Colonic mucosa (tissue), 4 donors: Measurements from ENCODE around the gene OGT. TPM values are rescaled to one million over a fixed set of nuclear protein-coding genes. Genes with fewer than 3 reads are reported as not detected.

Source experiments
- DNase-seq: peaks from one replicate; pipeline ENCODE4 v3.0.0-alpha.2; 2020
- H3K27ac ChIP-seq: fragments of 200-600 bp; one replicate; pipeline ENCODE4 v1.8.0; 2021
- H3K27me3 ChIP-seq: fragments of 200-600 bp; one replicate; pipeline ENCODE4 v1.8.0; 2021
- H3K36me3 ChIP-seq: fragments of 200-600 bp; one replicate; pipeline ENCODE4 v1.8.0; 2021
- H3K4me1 ChIP-seq: fragments of 200-600 bp; one replicate; pipeline ENCODE4 v1.8.0; 2021; ENCODE audit warnings: mild to moderate bottlenecking
- H3K4me3 ChIP-seq: fragments of 200-600 bp; one replicate; pipeline ENCODE4 v1.8.0; 2021
- H3K9ac ChIP-seq, 2 donors: one replicate each; pipeline ENCODE4 v1.7.0; 2013; ENCODE audit warnings: control low read depth in 2 of 2, low read depth in 2 of 2, low read length in 2 of 2
- H3K9me3 ChIP-seq: fragments of 200-600 bp; one replicate; pipeline ENCODE4 v1.8.0; 2021
- CTCF ChIP-seq: fragments of 200-600 bp; IDR thresholded peaks from one replicate; pipeline ENCODE4 v1.8.0; 2022; ENCODE audit warnings: antibody characterized with exemption, mild to moderate bottlenecking
- intact Hi-C: fragments of 100-400 bp; cut with DNase I; formaldehyde crosslinking; loops from one replicate; pipeline ENCODE4 v1.14.1; 2022
- total RNA-seq, 2 donors: library from RNA; stranded (reverse); fragmentation: NEBNext Ultra II Directional in 1 of 2; extraction: Animal tissue kit (Norgen Biotek cat#: 25700) in 1 of 2; gene quantifications; one replicate each; pipeline ENCODE4 v1.2.1, GENCODE V29; 2021
- donor health status: healthy.
- donor health status: DM: no; HTN: no; CAD: no.
- donor health status: DM: no; HTN: no; CAD: no.

Gene OGT
- total RNA-seq, 2 donors from 2014 or later = 75.0 to 80.6 TPM

- H3K36me3 ChIP-seq = no peaks in the 10 kb centered on the region
- H3K27ac ChIP-seq = peak overlapping the region; percentile 86
- DNase-seq = peak; percentile 63
- no peak overlapping the region for H3K4me3 ChIP-seq
- no peaks in the 10 kb centered on the region for H3K27me3 ChIP-seq
- intact Hi-C loops = no loop called here
- no peak for TF ChIP-seq CTCF
- no peak overlapping the region for H3K9ac ChIP-seq
- H3K9me3 ChIP-seq = no peaks in the 10 kb centered on the region
- H3K4me1 ChIP-seq = peaks cover 2% of the 10 kb centered on the region
These were observed 88.7 kb downstream of the OGT start for GRCh38 chrX:71621603-71622002.

DNA sequence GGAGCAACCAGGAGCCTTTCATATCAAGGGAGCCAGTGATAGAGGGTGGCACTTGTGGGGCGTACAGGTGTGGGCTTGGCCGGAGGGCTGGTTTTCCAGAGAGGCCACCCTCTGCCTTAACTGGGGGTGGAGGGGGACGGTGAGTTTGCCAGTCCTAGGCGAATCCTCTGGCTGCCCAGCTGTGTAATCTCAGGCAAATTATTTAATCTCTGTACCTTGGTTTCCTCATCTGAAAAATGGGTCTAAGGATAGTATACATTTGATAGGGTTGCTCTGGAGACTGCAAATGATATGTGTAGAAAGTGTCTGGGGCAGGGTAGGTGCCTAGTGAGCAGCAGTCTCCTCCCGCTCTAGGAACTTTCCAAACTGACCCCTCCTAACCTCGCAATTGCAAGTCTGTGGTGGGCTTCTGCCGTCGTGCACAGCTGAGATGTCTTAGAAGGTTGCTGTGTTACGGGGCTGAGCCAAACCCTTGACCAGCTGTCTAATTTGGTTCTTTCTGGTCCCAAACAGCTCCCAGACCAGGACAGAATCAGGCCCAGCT lies 89.2 kb downstream of the OGT start:
- DNase-seq = no peak
- Histone ChIP-seq H3K27ac (peak overlapping the region; percentile 86), H3K4me3 (no peak overlapping the region), H3K36me3 (no peaks in the 10 kb centered on the region), H3K27me3 (no peaks in the 10 kb centered on the region), H3K9me3 (no peaks in the 10 kb centered on the region), H3K4me1 (no peaks in the 10 kb centered on the region), H3K9ac (peak overlapping the region; percentile 8 to 12)
- intact Hi-C loops = no loop called here
- TF ChIP-seq CTCF = no peak

- H3K9ac ChIP-seq = peak overlapping the region; percentile 42 to 77
- H3K27me3 ChIP-seq = no peaks in the 10 kb centered on the region
These were observed 89.9 kb downstream of the OGT start for GRCh38 chrX:71622576-71623450.

GRCh38 chrX:71623714-71624113 lies 90.8 kb downstream of the OGT start:
- no peak for DNase-seq
- intact Hi-C loops = no loop called here
- no peaks in the 10 kb centered on the region for H3K4me1 ChIP-seq
- no peak for TF ChIP-seq CTCF
- H3K9me3 ChIP-seq = no peaks in the 10 kb centered on the region
- H3K27ac ChIP-seq = peak overlapping the region; percentile 86
- no peaks in the 10 kb centered on the region for H3K27me3 ChIP-seq
- H3K4me3 ChIP-seq = no peak overlapping the region
- H3K36me3 ChIP-seq = no peaks in the 10 kb centered on the region
- H3K9ac ChIP-seq = peak overlapping the region in 1 of 2 donors; percentile 77

More at GRCh38 chrX:71622576-71623450, 89.9 kb downstream of the OGT start:
- H3K4me3 ChIP-seq = no peak overlapping the region
- peak overlapping the region; percentile 86 for H3K27ac ChIP-seq
- H3K36me3 ChIP-seq = no peaks in the 10 kb centered on the region
- DNase-seq = peak; percentile 85
- no peaks in the 10 kb centered on the region for H3K4me1 ChIP-seq
- no peak for TF ChIP-seq CTCF
- intact Hi-C loops = no loop called here
- H3K9me3 ChIP-seq = no peaks in the 10 kb centered on the region

DNA sequence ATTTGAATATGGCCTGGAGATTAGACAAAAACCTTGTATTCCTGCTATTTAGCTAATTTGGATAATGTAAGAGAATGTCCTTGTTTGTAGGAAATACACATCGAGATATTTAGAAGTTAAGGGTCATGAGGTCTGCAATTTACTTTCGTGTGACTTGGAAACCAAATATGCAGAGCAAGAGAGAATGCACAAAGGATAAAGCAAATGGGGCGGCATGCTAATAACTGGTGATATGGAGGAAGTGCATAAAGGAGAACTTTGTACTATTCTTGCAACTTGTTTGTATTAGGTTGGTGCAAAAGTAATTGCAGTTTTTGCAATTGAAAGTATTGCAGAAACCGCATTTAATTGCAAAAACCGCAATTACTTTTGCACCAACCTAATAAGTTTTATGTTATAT lies 92.6 kb downstream of the OGT start:
- no peaks in the 10 kb centered on the region for H3K9me3 ChIP-seq
- no peak for DNase-seq
- no peak for TF ChIP-seq CTCF
- H3K27me3 ChIP-seq = no peaks in the 10 kb centered on the region
- H3K27ac ChIP-seq = no peak overlapping the region
- no peaks in the 10 kb centered on the region for H3K4me1 ChIP-seq
- no peak overlapping the region for H3K9ac ChIP-seq
- intact Hi-C loops = no loop called here
- H3K4me3 ChIP-seq = no peak overlapping the region
- H3K36me3 ChIP-seq = no peaks in the 10 kb centered on the region

Other genes with a start within 250 kb of the OGT start
- gene NONO, start 249.5 kb upstream of the OGT start, total RNA-seq = 100 to 1,000 TPM; 203 to 262 TPM
- gene ITGB1BP2, start 231.4 kb upstream of the OGT start, total RNA-seq = 1 to 10 TPM in 1 of 2 donors, under 1 TPM in 1; 0.96 to 2.5 TPM
- gene TAF1, start 166.7 kb upstream of the OGT start, total RNA-seq = 10 to 100 TPM; 24.6 to 25.0 TPM
- under 1 TPM; 0.85 to 0.99 TPM for gene GCNA, start 45.3 kb downstream of the OGT start, total RNA-seq
- 1 to 10 TPM; 2.1 to 3.9 TPM for gene CXCR3, start 85.4 kb downstream of the OGT start, total RNA-seq
- gene CXorf49, start 185.2 kb downstream of the OGT start, total RNA-seq = not detected
- not detected for gene CXorf49B, start 230.2 kb downstream of the OGT start, total RNA-seq